ENCODE measurements around the gene AFTPH.

- TF ChIP-seq CEBPB (IDR thresholded peaks at IDR 0.05), result no peak
- TF ChIP-seq TAF1 (IDR thresholded peaks at IDR 0.05; ENCODE audit: low read depth), result no peak
- TF ChIP-seq MAX (IDR thresholded peaks at IDR 0.05), result no peak
- no peak for TF ChIP-seq REST (IDR thresholded peaks at IDR 0.05; ENCODE audit: low read depth)
- no peak for TF ChIP-seq EP300 (IDR thresholded peaks at IDR 0.05; ENCODE audit: borderline replicate concordance)
- TF ChIP-seq EGR1 (IDR thresholded peaks at IDR 0.05), result no peak
- no peak for TF ChIP-seq YY1 (IDR thresholded peaks at IDR 0.05; ENCODE audit: low read depth)
- no peak for TF ChIP-seq RAD21 (IDR thresholded peaks at IDR 0.05; ENCODE audit: low read depth)
- no peak for TF ChIP-seq NFIC (IDR thresholded peaks at IDR 0.05)
- TF ChIP-seq ZBTB7A (IDR thresholded peaks at IDR 0.05; ENCODE audit: low read depth), result no peak
- TF ChIP-seq, protein P1, sequence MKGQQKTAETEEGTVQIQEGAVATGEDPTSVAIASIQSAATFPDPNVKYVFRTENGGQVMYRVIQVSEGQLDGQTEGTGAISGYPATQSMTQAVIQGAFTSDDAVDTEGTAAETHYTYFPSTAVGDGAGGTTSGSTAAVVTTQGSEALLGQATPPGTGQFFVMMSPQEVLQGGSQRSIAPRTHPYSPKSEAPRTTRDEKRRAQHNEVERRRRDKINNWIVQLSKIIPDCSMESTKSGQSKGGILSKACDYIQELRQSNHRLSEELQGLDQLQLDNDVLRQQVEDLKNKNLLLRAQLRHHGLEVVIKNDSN (IDR thresholded peaks at IDR 0.05), result no peak
- no peak for TF ChIP-seq CREB1 (IDR thresholded peaks at IDR 0.05; ENCODE audit: low read depth)
These were observed 106.6 kb downstream of the AFTPH start for GRCh38 chr2:64630752-64631151.
